NCI-H748 (cell line): ENCODE data around the gene SERINC3.

Source experiments
- DNase-seq: peaks from one replicate; lab custom pipeline; 2025; ENCODE audit not compliant: unreplicated experiment; lab: John Stamatoyannopoulos, UW

The SERINC3 gene

DNA sequence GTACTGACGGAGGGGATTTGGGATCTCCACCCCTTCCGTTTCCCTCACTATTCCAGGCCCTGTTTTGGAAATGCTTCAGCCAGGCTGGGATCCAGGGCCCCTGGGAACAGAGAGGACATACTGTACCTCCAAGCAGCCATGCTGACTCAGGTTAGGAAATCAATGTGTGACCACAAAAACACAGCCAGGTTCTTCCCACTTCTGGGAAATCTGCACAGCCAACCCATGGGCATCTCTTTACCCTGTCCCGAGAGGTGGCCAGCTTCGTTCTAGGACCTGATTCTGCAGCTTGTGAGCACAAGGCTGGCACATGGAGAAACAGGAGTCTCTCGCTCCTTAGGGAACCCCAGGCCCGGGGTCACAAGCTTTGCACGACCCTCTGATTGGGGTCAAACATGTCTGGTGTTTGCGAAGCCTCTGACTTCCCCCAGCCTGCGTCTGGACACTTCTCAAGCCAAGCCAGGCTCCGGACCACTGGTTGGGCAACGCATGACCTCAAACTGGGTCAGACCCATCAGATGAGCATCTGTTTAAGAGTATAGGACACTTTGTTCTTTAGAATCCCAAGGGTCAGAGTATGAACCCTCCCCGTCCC, 54.5 kb downstream of the SERINC3 start:
- DNase-seq, result no peak

DNA sequence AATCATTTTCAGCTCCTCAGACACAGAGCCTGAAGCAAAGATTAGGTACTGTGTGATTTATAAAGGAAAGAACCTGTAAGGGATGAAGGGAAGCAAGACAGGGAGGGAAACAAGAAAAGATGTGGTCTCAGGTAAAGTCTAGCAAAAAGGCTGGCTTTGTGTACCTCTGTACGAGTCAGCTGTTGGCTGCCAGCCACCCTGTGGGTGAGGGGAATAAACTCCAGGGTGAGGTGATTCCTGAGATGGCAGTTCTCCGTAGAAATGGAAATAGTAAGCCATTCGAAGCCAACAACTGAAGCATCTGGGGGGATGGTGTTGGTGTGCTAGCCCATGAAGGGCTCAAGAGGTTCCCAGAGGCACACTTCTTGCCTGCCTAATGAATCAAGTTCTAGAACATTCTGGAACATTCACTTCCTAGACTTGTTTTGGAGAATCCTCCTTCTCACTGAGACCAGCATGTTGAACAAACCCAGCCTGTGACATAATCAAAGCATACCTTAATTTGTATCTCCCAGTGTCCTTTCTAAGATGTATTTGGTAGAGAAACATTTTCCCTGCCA, 56.8 kb downstream of the SERINC3 start:
- DNase-seq, result no peak

DNA sequence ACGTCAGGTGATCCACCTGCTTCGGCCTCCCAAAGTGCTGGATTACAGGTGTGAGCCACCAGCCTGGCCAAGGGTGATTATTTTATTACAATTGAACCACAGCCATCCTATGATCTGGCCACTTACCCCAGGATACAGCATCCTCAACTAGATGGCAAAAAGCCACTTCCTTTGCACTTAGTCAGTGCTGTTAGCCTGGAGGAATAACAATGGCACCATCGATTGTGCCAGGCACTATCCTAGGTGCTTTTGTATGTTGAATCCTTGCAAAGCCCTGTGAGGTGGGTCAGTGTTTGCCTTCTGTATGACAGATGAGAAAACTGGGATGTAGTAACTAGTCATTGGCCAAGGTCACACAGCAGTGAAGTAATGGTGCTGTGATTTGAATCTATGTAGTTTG, 57.4 kb downstream of the SERINC3 start:
- no peak for DNase-seq

DNA sequence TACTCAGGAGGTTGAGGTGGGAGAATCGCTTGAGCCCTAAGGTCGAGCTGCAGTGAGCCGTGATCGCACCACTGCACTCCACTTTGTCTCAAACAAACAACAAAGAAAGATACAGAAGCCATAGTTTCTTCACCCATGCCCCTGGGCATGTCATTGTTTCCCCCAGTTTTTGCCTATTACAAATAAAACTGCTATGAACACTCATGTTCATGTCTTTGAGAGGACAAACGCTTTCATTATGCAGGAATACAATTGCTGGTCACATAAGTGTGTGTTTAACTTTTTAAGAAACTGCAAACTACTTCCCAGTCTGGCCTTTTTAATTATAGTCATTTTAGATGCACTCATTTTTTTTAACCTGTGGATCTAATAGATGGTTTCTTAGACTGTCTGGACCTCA, 58.4 kb downstream of the SERINC3 start:
- DNase-seq, result no peak

DNA sequence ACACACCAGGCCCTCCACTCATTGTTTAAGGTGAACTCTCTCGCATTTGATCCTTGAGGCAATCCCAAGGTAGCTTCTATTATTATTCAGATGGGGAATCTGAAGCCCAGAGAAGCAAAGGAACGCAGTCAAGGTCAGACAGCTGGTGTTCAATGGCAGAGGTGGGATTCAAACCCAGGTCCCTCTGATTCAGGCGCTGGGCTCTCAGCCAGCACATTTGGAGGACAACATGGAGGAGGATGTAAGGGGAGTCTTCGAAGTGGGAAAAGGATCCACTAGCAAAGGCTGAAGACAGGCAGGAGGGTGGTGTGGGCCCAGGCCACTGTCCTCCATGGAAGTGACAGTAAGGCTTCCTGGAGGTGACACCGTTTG, 60.1 kb downstream of the SERINC3 start:
- no peak for DNase-seq

DNA sequence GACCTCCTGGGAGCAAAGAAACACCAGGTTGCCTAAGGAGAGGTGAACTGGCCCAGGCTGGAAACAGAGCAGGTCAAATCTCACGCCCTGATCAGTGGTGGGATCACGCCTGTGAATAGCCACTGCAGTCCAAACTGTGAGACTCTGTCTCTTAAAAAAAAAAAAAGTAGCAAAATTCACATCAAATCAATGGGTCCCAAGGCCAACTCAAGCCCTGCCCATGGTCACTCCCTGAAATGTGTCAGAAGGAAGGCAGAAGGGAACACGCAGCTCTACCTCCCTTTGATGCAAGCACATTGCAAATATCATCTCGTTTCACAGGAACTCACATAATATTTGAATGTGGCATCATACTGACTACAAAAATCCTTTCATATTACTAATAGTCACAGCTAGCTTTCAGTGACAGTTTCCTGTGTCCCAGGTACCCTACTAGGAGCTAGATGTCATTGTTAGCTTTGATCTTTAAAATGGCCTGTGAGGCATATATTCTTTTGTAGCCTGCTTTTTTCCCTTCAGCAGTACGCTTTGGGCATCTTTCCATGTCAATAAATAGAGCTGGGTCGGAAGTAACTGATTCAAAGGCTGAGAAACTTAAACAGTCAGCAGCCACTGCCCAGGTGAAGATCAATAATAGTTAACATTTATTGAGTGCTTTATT, 60.6 kb downstream of the SERINC3 start:
- DNase-seq, result no peak

DNA sequence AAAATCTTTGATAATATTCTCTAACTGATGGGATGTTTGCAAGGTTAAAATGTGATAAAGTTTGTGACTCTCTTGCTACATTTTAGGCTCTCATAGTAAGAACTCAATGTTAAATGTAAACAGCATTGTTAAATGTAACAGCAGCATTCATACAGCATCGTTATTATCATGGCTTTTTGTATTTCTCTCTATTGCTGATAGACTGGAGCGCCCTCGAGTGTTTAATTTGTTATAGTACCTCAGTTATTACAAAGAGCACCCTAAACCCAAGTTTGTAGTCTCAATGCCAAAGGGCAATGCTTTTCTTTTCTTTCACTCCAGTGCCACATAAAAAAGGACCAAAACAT, 61.1 kb downstream of the SERINC3 start:
- DNase-seq, result peak; percentile 31

DNA sequence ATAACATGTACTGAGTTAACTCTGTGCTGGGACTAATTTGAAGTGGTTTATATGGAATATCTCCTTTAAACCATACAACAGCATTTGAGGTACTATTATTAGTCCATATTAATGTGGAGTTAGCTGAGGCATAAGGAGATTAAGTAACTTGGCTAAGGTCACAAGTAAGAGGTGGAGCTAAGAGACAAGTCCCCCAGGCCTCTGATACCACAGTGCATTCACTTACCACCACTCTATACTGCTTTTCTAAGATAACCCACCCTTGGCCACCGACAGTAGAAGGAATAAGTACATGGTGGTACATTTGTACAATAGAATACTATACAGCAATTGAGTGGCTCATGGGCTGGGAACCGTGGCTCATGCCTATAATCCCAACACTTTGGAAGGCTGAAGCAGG, 62.6 kb downstream of the SERINC3 start:
- no peak for DNase-seq

DNA sequence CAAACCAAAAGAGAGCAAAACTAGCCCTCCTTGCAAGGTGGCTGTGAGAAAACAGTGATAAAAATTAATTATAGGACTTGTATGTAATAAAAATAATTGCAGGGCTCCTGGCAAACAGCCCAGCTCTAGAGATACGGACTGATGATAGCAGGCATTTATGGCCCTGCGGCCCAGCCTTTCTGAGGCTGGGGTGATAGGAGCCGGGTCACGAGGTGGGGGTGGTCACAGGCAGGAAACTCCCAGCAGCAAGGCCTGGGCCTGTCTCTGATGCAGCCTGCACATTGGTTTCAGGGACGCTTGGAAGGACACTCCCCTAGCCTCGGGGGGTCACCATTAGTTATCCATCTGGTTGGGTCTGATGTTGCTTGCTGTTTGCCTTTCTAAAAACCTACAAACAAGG, 64.9 kb downstream of the SERINC3 start:
- peak; percentile 54 for DNase-seq

DNA sequence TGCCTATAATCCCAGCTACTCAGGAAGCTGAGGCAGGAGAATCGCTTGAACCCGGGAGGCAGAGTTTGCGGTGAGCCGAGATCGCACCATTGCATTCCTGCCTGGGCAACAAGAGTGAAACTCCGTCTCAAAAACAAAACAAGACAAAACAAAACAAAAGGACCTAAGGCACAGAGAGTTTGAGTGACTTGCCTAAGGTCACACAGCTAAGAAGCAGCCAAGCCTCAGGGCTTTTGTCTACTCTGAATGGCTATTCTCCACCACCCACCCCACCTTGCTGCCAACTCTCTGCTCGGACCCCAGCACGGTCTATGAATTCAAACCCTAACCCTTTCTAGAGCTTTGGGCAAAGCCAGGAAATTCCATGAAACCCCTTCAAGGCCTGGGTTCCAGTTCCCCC, 65.3 kb downstream of the SERINC3 start:
- no peak for DNase-seq

DNA sequence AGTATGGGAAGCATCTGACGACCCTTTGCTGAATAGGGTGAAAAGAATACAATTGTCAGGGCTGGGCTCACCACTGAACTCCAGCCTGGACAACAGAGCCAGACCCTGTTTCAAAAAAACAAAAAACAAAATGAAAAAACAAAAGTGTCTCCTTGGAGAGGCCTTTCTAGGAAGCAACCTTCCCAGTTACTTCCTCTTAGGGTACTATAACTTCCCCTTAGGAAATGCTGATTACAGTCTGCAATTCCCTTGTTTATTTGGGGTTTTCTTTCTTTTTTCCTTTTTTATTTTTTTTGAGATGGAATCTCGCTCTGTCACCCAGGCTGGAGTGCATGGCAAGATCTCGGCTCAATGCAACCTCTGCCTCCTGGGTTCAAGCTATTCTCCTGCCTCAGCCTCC, 66.7 kb downstream of the SERINC3 start:
- no peak for DNase-seq

DNA sequence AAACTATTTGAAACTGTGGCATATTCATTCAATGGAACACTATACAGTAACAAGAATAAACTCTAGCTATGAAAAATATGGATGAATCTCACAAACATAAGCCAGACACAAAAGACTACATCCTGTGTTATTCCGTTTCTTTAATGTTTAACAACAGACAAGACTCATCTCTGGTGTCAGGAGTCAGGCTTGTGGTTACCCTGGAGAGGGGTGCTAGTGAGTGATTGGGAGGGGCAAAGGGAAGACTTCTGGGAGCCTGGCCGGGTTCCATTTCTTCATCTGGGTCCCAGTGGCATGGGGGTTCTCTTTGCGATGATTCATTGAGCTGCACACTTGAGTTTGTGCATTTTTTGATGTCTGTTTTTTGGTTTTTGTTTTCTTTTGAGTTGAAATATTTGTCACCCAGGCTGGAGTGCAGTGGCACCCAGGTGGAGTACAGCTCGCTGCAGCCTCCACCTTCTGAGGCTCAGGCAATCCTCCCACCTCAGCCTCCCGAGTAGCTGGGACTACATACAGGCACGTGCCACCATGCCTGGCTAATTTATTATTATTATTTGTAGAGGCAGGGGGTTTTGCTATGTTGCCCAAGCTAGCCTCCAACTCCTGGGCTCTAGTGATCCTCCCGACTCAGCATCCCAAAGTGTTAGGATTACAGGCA, 67.4 kb downstream of the SERINC3 start:
- DNase-seq, result no peak

DNA sequence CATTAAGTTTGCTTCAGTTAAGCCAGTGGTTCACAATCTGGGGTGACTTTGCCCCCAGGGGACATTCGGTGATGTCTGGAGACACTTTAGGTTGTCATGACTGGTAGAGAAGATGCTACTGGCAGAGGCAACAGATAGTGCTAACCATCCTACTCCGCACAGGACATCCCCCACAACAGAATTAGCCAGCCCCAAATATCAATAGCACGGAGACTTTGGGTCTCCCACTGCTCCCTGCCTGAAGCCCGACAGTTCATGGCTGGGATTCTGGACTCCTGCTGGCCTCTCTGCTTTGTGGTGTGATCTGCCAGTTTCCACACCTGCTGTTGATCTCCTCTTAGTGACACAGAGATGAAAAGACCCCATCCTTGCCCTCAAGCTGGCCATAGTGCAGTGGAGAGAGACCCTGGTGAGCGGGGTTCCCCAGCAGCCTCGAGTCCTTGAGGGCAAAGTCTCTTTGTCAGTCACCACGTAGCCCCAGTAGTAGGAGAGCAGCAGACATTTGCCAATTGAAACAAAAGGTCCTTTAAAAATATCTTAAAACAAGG, 70.9 kb downstream of the SERINC3 start:
- DNase-seq, result no peak

DNA sequence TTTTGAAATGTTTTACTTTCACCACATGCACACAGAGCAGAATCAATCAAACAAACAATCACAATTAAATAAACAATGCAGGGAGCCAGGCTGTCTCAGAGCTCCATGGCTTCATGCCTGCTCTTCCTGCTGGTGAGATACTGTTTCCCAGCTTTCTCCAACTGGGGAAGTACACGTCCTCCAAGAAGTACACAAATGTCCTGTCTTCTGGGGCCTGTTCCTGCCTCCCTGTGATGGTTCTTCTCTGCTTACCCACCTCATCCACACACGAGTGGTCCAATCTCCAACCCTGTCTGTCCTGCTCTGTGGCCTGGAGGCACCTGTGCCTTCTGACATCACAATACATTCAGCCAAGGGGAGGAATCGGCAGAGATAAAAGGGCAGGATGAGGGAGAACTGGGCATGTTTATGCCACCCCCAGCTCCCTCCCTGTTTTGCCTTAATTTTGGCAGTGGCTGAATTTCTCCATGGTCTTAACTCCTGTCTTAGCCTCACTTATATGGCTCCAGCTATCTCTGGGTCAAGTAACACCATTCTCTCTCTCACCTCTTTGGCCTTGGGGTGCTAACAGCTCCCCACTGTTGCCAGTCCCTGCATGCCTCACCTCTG, 71.5 kb downstream of the SERINC3 start:
- DNase-seq, result no peak

DNA sequence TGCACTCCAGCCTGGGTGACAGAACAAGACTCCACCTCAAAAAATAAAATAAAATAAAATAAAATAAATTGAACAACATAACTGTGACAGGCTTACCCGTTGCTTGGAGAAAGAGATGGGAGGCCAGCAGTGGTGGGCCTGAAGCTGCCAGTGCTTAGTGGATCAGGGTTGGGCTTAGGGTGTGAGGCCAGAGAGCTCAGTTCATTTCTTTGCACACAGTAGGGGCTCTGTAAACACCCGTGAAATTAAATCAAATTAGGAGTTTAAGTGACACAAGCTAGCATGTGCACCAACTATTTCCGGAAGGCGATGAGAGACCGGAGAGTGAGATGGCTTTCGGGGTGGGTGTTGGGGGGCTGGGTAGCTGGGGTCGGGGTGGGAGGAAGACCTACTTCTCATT, 72.0 kb downstream of the SERINC3 start:
- DNase-seq, result no peak

DNA sequence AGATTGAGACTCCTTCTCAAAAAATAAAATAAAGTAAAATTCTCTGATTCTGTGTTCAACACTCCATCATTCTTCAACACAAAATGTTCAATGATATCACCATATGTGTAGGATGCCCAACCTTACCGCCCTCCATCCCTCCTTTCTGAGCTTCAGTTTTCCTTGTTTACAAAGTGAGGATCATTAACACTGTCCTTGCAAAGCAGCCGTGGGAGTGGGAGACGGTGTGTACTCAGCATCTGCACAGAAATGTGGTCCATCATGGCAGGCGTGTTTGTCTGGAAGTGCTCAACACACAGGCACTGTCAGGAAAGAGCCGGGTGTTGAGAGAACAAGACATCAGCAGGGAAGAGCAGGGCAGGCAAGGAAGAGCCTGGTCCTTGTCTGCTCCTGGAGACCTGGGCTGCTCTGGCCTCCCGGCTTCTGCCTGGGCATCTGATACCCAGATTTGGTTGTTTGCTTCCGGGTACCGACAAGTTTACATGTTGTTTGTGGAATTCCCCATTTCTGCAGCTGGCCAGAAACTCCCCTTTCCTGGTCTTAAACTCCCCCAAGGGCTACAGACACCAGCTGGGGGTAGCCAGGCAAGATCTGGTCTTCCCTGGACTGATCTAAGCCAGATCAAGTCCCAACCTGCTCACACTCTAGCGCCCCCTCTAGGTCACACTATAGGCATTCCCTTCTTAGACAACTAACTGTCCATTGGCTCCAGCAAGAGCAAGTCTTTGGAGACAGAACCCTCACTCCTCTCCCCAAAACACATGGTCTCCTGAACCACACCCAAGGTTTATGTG, 72.9 kb downstream of the SERINC3 start:
- DNase-seq, result peak; percentile 33

DNA sequence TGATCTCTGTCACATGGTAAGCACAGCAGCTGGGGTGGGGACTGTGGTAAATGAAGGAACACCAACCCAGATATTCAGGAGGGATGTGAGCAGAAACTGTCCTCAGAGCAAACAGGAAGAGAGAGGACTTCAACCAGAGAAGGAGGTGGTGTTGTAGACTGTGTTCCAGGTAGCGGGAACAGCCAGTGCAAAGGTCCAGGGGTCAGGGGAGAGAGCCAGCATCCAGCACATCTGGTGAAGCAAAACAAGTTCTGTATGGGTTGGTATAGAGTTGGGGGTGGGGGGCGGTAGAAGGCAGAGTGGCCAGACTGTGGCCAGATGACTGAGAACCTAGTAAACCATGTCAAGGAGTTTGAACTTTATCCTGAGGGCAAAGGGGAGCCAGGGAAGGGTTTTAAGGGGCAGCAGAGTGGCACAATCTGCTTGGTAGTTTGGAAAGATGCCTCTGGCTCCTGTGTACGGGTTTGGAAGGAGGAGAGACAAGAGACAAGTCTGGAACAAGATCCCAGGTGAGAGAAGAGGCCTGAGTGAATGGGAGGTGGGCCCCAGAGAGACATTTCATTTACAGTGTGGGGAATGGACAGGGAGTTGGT, 73.9 kb downstream of the SERINC3 start:
- no peak for DNase-seq
